Measurements from ENCODE around the gene SMAD4.
A peak's percentile ranks its signal among the peaks of the same experiment; 100 is the strongest.

SMAD4 gene

DNA sequence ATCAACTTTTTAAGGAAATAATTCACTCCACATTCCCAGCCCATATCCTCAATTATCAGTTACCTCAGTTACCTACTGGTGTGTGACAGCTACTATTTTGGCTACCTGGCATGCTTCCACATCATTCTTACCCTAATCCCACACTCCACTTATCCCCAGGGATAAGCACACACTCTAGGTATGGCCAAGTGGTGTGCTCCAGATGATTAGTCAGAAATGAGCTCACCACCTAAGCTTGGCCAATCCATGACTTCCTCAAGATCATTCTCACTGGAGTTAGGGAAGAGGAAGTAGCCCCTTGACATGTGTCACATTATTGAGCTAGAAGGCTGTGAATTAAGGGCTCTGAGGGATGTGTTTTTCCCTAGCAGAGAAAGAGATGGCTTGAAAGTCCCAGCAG is 20.9 kb upstream of the SMAD4 start:
- peaks cover 3% of the 10 kb centered on the region for H3K27me3 Mint-ChIP-seq (ENCODE audit: low read depth)
- no peaks in the 10 kb centered on the region for H3K9me3 Mint-ChIP-seq
- H3K36me3 Mint-ChIP-seq (ENCODE audit: low read depth), result no peaks in the 10 kb centered on the region
- DNase-seq (ENCODE audit: low spot score), result no peak
- H3K4me1 Mint-ChIP-seq (ENCODE audit: low read depth), result no peaks in the 10 kb centered on the region
- H3K27ac Mint-ChIP-seq, result no peak overlapping the region
- no peak overlapping the region for H3K4me3 Mint-ChIP-seq

DNA sequence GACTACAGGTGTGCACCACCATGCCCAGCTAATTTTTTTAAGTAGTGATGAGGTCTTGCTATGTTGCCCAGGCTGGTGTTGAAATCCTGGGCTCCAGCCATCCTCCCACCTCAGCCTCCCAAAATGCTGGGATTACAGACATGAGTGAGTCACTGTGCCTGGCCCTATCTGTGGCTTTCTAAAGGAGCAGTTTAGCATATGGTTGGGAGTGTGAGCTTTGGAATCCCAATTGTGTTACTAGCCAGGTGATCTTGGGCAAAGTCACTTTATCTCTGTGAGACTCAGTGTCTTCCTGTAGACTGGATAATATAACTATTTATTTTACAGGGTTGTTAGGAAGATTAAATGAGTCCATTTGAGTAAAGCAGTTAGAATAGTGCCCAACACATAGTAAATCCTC is 19.8 kb upstream of the SMAD4 start:
- Mint-ChIP-seq H3K9me3 (peaks cover 4% of the 10 kb centered on the region), H3K4me1 (ENCODE audit: low read depth) (no peaks in the 10 kb centered on the region), H3K4me3 (no peak overlapping the region), H3K27ac (no peak overlapping the region), H3K36me3 (ENCODE audit: low read depth) (no peaks in the 10 kb centered on the region), H3K27me3 (ENCODE audit: low read depth) (peaks cover 3% of the 10 kb centered on the region)
- DNase-seq (ENCODE audit: low spot score), result no peak

DNA sequence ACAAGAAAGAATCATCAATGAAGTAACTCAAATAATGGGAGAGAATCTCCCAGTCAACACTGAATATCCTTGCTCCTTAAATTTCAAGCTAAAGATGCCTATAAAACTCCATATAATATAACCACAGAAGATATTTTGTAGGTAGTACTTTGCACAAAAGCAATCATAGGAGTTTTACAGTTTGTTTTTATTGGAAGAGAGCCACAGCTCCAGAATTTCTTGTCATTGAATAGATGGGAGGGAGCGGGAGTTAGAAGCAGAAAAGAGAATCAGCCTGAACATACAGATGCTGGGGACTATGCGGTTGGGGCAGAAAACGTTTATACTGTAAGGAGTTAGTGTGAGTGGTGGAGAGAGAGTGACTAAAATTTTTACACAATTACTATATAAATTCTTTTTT is 18.3 kb upstream of the SMAD4 start:
- Mint-ChIP-seq H3K9me3 (peaks cover 4% of the 10 kb centered on the region), H3K4me3 (no peak overlapping the region), H3K27ac (no peak overlapping the region), H3K4me1 (ENCODE audit: low read depth) (no peaks in the 10 kb centered on the region), H3K27me3 (ENCODE audit: low read depth) (peaks cover 3% of the 10 kb centered on the region), H3K36me3 (ENCODE audit: low read depth) (peaks cover 1% of the 10 kb centered on the region)
- no peak for DNase-seq (ENCODE audit: low spot score)

DNA sequence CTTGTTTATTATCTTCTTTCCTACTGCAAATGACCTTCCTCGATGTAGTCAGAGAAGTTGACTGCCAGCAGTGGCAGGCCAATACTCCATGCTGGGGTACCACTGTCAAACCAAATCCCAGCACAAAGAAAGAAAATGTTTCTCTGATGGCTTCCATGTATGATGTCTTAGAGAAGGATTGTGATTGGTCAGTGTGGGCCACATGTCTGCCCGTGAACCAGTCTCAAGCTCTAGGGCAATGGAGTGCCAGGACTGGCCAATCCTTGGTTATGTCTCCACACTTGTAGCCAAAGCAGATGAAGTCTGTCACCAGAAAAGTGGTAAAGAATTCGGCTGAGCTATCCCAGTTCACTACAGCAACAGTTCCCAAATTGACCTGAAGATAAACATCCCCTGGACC is 17.6 kb upstream of the SMAD4 start:
- H3K36me3 Mint-ChIP-seq (ENCODE audit: low read depth), result peaks cover 4% of the 10 kb centered on the region
- H3K9me3 Mint-ChIP-seq, result peaks cover 4% of the 10 kb centered on the region
- no peaks in the 10 kb centered on the region for H3K4me1 Mint-ChIP-seq (ENCODE audit: low read depth)
- DNase-seq (ENCODE audit: low spot score), result no peak
- peaks cover 3% of the 10 kb centered on the region for H3K27me3 Mint-ChIP-seq (ENCODE audit: low read depth)
- H3K27ac Mint-ChIP-seq, result no peak overlapping the region
- no peak overlapping the region for H3K4me3 Mint-ChIP-seq

DNA sequence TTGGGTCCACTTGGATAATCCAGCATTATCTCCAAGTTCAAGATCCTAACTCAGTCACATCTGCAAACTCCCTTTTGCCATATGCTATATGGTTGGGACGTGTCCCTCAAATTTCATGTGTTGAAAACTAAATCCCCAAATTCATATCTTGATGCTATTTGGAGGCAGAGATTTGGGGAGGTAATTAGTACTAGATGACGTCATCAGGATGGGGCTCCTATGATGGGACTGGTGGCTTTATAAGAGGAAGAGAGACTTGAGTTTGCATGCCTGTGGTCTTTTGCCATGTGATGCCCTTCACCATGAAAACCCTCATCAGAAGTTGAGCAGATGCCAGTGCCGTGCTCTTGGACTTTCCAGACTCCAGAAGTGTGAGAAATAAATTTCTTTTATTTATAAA is 16.8 kb upstream of the SMAD4 start:
- H3K4me3 Mint-ChIP-seq, result no peak overlapping the region
- no peak for DNase-seq (ENCODE audit: low spot score)
- H3K27ac Mint-ChIP-seq, result no peak overlapping the region
- peaks cover 5% of the 10 kb centered on the region for H3K36me3 Mint-ChIP-seq (ENCODE audit: low read depth)
- H3K4me1 Mint-ChIP-seq (ENCODE audit: low read depth), result no peaks in the 10 kb centered on the region
- peaks cover 3% of the 10 kb centered on the region for H3K27me3 Mint-ChIP-seq (ENCODE audit: low read depth)
- peaks cover 4% of the 10 kb centered on the region for H3K9me3 Mint-ChIP-seq

DNA sequence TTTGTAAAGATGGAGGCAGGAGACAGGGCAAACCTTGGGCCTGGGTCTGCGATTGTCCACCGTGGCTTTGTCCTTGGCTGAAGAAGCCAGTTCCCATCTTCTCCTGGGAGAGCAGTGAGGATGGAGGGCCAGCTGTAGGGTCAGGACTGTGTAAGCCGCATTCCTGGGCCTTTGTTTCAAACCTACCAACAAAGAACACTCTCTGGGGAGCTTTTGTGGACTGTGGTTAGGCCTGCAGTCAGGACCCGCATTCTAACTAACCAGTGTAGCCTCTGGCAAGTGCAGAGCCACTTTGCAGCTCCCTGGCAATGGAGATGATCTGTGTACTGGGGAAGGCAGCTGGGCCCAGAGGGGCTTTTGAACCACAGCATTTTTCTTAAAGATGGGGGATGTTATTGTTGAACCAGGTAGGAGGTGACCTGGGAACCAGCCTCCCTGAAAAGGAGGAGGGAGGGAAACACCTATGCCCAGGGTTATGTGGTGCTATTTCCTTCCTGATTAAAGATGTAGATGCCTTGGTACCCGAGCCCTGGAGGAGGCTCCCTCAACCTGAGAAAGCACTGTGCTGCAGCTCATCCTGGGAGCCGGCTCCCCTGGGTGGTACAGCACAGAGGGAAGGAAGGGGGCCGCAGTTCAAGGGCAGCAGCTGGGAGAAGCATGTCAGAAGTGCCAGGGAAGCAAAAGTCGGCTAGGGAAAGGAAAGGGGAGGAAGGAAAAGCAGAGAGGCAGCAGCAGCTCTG is 12.7 kb upstream of the SMAD4 start:
- Mint-ChIP-seq H3K27me3 (ENCODE audit: low read depth) (peaks cover 2% of the 10 kb centered on the region), H3K36me3 (ENCODE audit: low read depth) (peaks cover 6% of the 10 kb centered on the region), H3K27ac (no peak overlapping the region), H3K4me1 (ENCODE audit: low read depth) (no peaks in the 10 kb centered on the region), H3K9me3 (peaks cover 4% of the 10 kb centered on the region), H3K4me3 (no peak overlapping the region)
- DNase-seq (ENCODE audit: low spot score), result no peak

DNA sequence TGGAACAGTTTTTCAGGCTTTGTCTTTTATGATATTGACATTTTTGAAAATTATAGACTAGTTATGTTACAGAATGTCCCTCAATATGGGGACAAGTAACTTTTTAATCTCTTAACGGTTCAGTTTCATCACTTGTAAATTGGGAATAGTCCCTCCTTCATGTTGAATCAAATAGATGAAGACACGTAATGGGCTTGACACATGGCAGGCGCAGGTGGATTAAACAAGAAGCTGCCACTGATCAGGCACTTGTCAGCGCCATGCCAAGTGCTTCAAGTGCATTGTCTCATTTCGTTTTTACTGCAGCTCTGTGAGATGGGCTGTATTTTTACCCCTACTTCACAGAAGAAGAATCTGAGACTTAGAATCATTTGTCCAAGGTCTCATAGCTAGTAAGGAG is 9.5 kb upstream of the SMAD4 start:
- no peak overlapping the region for H3K4me3 Mint-ChIP-seq
- peaks cover 5% of the 10 kb centered on the region for H3K9me3 Mint-ChIP-seq
- no peak for DNase-seq (ENCODE audit: low spot score)
- H3K27ac Mint-ChIP-seq, result no peak overlapping the region
- no peaks in the 10 kb centered on the region for H3K4me1 Mint-ChIP-seq (ENCODE audit: low read depth)
- peaks cover 12% of the 10 kb centered on the region for H3K36me3 Mint-ChIP-seq (ENCODE audit: low read depth)
- no peaks in the 10 kb centered on the region for H3K27me3 Mint-ChIP-seq (ENCODE audit: low read depth)

DNA sequence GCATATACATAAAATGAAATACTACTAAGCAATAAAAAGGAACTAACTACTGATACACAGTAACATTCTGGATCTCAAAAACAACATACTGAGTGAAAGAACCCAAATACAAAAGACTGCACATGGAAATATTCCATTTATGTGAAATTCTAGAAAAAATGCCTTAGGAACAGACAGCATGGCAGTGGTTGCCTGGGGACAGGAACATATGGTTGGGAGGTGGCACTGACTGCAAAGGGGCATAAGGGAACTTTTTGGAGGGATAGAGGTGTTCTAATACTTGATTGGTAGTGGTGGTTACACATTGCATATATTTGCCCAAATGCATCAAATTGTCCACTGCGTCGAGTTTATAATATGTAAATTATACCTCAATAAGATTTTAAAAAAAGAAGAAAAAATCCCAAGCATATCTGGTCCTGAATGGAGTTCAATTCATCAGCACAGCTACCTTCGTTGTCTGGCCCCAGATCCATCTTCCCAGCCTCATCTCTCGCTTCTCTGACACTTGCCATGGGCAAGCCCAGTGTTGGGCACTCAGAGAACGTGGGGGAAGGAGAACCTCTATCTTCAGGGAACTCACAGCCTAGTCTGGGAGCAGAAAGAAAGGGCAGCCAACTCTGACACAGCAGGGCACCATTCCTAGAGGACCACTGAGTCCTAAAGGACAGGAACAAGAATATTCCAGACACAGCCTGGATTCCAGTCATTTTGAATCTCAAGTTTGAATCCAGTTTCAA is 8.6 kb upstream of the SMAD4 start:
- H3K4me3 Mint-ChIP-seq, result no peak overlapping the region
- DNase-seq (ENCODE audit: low spot score), result no peak
- H3K36me3 Mint-ChIP-seq (ENCODE audit: low read depth), result peaks cover 12% of the 10 kb centered on the region
- no peaks in the 10 kb centered on the region for H3K27me3 Mint-ChIP-seq (ENCODE audit: low read depth)
- H3K4me1 Mint-ChIP-seq (ENCODE audit: low read depth), result no peaks in the 10 kb centered on the region
- H3K9me3 Mint-ChIP-seq, result peaks cover 5% of the 10 kb centered on the region
- H3K27ac Mint-ChIP-seq, result no peak overlapping the region

DNA sequence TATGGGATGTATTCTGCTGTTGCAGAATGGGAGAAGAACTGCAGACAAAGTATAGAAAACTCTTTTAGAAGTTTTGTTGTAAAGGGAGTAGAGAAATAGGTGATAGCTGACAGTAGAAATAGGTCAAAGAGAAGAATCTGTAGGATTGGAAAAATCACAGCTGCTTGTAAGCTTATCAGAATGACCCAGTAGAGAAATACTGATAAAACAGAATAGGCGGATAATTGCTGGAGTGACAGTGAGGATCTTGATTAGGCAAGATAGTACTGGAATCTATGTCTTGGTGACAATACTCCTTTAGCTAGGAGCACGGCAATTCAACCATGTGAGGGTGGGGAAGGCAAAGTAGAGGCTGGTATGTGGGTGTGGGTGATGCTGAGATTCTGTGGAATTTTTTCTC is 4.5 kb upstream of the SMAD4 start:
- Mint-ChIP-seq H3K4me1 (ENCODE audit: low read depth) (peaks cover 19% of the 10 kb centered on the region), H3K9me3 (peaks cover 5% of the 10 kb centered on the region), H3K4me3 (no peak overlapping the region), H3K27me3 (ENCODE audit: low read depth) (no peaks in the 10 kb centered on the region), H3K36me3 (ENCODE audit: low read depth) (peaks cover 9% of the 10 kb centered on the region), H3K27ac (no peak overlapping the region)
- DNase-seq (ENCODE audit: low spot score), result no peak

DNA sequence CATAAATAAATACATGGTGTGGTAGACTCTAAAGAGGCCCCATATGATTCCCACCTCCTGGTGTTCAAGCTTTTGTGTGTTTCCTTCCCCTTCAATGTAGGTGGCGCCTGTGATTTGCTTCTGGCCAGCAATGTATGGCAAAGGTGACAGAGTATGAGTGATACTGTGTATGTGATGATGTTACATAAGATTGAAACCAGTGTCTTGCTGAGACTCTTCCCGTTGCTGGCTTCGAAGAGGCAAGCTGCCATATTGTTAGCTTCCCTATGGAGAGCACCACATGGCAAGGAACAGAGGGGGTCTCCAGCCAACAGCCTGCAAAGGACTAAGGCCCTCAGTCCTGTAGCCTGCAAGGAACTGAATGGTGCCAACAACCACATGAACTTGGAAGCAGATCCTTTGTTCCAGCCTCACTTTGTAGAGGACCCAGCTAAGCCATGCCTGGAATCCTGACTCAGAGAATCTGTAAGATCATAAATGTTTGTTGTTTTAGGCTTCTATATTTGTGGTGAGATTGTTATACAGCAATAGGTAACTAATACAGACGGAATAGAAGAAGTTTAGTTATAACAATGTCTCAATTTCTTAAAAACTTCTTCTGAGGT is 1.7 kb upstream of the SMAD4 start:
- Mint-ChIP-seq H3K9me3 (peaks cover 5% of the 10 kb centered on the region), H3K4me3 (peak overlapping the region; percentile 96), H3K27ac (peak overlapping the region; percentile 34), H3K4me1 (ENCODE audit: low read depth) (peaks cover 36% of the 10 kb centered on the region), H3K27me3 (ENCODE audit: low read depth) (no peaks in the 10 kb centered on the region), H3K36me3 (ENCODE audit: low read depth) (peaks cover 23% of the 10 kb centered on the region)
- peak; percentile 22 for DNase-seq (ENCODE audit: low spot score)

DNA sequence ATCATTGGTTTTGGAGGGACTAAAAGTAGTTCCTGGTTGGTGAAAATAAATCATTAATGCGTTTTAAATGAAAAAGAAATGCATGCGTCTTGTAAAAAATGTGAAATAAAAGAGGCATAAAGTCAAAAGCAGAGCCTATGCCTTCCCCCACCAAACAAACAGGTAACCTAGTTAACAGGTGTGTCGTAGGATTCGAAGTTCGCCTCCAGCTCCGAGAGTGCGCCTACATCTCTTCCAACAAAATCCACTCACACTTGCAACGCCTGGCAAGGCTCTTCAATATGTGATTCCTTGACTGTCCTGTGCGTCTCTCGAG is 677 bp upstream of the SMAD4 start:
- peaks cover 41% of the 10 kb centered on the region for H3K4me1 Mint-ChIP-seq (ENCODE audit: low read depth)
- no peaks in the 10 kb centered on the region for H3K27me3 Mint-ChIP-seq (ENCODE audit: low read depth)
- DNase-seq (ENCODE audit: low spot score), result no peak
- peak overlapping the region; percentile 96 for H3K4me3 Mint-ChIP-seq
- H3K27ac Mint-ChIP-seq, result peak overlapping the region; percentile 95
- no peaks in the 10 kb centered on the region for H3K9me3 Mint-ChIP-seq
- peaks cover 24% of the 10 kb centered on the region for H3K36me3 Mint-ChIP-seq (ENCODE audit: low read depth)

DNA sequence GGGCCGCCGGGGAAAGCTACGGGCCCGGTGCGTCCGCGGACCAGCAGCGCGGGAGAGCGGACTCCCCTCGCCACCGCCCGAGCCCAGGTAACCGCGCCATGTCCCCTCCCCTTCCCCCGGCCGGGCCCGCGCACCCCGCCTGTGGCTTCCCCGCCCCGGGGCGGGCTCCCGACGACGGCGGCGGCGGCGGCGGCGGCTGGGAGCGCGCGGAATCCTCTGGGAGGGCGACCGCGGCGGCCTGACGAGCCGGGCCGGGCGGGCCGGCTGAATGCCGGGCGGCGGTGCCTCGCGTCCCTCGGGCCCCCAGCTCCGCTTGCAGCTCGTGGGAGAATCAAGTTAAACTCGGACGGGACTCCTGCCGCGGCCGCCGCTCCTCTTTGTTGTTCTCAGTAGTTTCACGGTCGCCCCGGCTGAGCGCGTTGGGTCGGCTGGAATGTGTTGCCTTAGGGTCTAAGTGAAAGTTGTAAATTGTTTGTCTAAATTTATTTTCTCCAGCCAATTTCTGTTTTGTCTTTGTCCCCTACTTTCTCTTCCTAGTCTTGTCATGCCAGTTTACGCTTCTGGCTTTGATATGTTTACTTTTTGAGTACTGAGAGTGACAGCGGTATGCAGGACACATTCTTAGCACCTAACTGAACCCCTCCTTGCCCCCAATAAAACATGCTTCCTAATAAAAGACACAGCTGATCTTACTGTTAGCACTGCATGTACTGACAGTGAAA is 685 bp downstream of the SMAD4 start:
- Mint-ChIP-seq H3K27me3 (ENCODE audit: low read depth) (no peaks in the 10 kb centered on the region), H3K4me1 (ENCODE audit: low read depth) (peaks cover 52% of the 10 kb centered on the region), H3K9me3 (no peaks in the 10 kb centered on the region), H3K4me3 (peak overlapping the region; percentile 97), H3K36me3 (ENCODE audit: low read depth) (peaks cover 32% of the 10 kb centered on the region), H3K27ac (peak overlapping the region; percentile 96)
- peak; percentile 68 for DNase-seq (ENCODE audit: low spot score)

DNA sequence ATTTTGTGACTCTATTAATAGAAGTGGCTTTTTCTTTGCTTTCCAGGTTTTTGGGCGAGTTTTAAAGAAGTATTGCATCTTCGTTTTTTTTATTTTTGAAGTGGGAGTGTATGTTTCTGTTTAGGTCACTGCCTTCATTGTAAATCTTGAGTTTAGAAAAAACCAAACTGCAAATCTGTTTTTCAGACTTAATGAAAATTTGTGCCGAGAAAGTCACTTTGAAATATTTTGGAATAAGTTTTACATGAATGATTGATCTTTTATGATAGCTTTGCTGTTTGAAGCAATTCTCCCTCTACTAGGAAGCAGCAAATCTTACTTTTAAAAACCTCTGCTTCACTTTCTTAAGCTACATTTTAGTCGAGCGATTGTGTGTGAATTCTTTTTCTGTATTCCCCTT is 2.2 kb downstream of the SMAD4 start:
- Mint-ChIP-seq H3K27ac (peak overlapping the region; percentile 58), H3K27me3 (ENCODE audit: low read depth) (no peaks in the 10 kb centered on the region)
- no peak for DNase-seq (ENCODE audit: low spot score)

DNA sequence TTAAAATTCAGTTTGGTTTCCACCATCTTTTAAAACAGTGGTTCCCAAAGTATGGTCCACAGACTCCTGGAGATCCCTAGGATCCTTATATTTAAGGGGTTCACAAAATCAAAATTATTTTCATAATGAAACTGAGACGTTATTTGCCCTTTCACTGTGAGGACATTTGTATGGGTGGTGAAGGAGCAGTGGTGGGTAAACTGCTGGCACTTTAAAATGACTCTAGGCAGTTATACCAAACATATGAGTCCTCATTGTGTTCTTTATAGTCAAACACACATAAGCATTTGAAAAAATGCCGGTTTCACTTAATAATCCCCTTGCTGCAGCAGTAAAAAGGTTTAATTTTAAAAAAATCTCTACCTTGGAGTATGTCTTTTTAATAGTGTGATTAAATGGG is 7.2 kb downstream of the SMAD4 start:
- Mint-ChIP-seq H3K27ac (no peak overlapping the region), H3K27me3 (ENCODE audit: low read depth) (no peaks in the 10 kb centered on the region), H3K4me3 (no peak overlapping the region), H3K4me1 (ENCODE audit: low read depth) (peaks cover 50% of the 10 kb centered on the region), H3K9me3 (peaks cover 4% of the 10 kb centered on the region), H3K36me3 (ENCODE audit: low read depth) (peaks cover 32% of the 10 kb centered on the region)
- DNase-seq (ENCODE audit: low spot score), result no peak

More for the DNA sequence above, 2.2 kb downstream of the SMAD4 start:
- H3K9me3 Mint-ChIP-seq, result no peaks in the 10 kb centered on the region
- H3K4me3 Mint-ChIP-seq, result peak overlapping the region; percentile 97
- H3K36me3 Mint-ChIP-seq (ENCODE audit: low read depth), result peaks cover 32% of the 10 kb centered on the region
- H3K4me1 Mint-ChIP-seq (ENCODE audit: low read depth), result peaks cover 58% of the 10 kb centered on the region
